HEK293T (cell line): ENCODE results near the gene OPHN1.

Source experiments
- BHLHE40 ChIP-seq: fragments of 450-650 bp; IDR thresholded peaks from 2 replicates; pipeline ENCODE4 v1.6.1; 2016; ENCODE audit warnings: mild to moderate bottlenecking, moderate library complexity, borderline replicate concordance
- FOXA1 ChIP-seq: fragments of 450-650 bp; IDR thresholded peaks from 2 replicates; pipeline ENCODE4 v1.6.1; 2016; ENCODE audit warnings: mild to moderate bottlenecking
- PKNOX1 ChIP-seq: fragments of 450-650 bp; IDR thresholded peaks from 2 replicates; pipeline ENCODE4 v1.6.1; 2016
- SP1 ChIP-seq: fragments of 450-650 bp; IDR thresholded peaks from 2 replicates; pipeline ENCODE4 v1.6.1; 2017
- SUZ12 ChIP-seq: fragments of 450-650 bp; IDR thresholded peaks from 2 replicates; pipeline ENCODE4 v1.6.1; 2016; ENCODE audit warnings: mild to moderate bottlenecking
- TARDBP ChIP-seq: fragments of 450-650 bp; IDR thresholded peaks from 2 replicates; pipeline ENCODE4 v1.6.1; 2016
- ZNF384 ChIP-seq: fragments of 450-650 bp; IDR thresholded peaks from 2 replicates; pipeline ENCODE4 v1.6.1; 2016

DNA sequence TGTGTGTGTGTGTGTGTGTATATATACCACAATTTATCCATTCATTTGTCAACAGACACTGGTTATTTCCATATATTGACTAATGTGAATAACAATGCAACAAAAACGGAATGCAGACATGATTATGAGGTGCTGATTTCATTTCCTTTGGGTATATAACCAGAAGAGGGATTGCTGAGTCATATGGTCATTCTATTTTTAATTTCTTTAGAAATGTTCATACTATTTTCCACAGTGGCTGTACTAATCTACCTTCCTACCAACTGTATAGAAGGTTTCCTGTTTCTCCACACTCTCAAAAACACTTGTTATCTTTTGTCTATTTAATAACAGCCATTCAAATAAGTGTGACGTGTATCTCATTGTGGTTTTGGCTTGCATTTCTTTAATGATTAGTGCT is 269.9 kb downstream of the OPHN1 start:
- no peak for TF ChIP-seq SUZ12
- TF ChIP-seq PKNOX1, result no peak
- no peak for TF ChIP-seq ZNF384
- TF ChIP-seq BHLHE40, result no peak
- TF ChIP-seq TARDBP, result no peak
- no peak for TF ChIP-seq SP1
- no peak for TF ChIP-seq FOXA1
